Posterior cingulate gyrus (tissue), 11 donors: ENCODE data around the gene PRKN.
A peak's percentile ranks its signal among the peaks of the same experiment; 100 is the strongest.
"Not testable (repeated sequence)": the region's sequence is repeated elsewhere in the genome, so short reads cannot be mapped to it uniquely, and the experiment has no call there.

ENCODE experiments used
- DNase-seq, 10 donors: peaks; one replicate each; pipeline versions ENCODE4 v3.0.0 to v3.0.0-alpha.2; 2020 to 2021; ENCODE audit warnings: mixed read lengths in 3 of 10
- intact Hi-C: fragments of 100-400 bp; cut with DNase I; formaldehyde crosslinking; loops from one replicate; pipeline ENCODE4 v1.15.1; 2023

The PRKN gene

GRCh38 chr6:161344626-161345025 is 1382.9 kb downstream of the PRKN start:
- DNase-seq = no peak
- intact Hi-C loops = no loop called here

DNA sequence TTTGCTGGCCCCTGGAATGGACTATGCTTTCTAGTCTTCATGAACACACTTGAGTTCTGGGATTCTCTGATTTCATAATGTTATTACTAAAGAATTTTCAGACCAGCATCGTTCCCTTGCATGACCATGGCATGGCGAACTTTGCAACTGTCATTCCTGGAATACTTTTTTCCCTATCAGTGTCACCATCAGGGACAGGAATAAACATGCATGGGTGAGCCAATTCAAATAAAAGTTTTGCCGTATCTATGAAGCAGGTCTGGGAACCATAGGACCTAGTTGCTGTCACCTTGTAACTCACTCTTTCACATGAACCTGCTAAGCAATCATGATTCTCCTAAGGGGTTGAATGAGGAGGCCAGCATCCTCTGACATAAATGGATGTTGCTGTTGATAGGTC is 1385.5 kb downstream of the PRKN start:
- intact Hi-C loops = no loop called here

GRCh38 chr6:161341638-161342037 is 1385.9 kb downstream of the PRKN start:
- no peak for DNase-seq
- intact Hi-C loops = no loop called here

More for the DNA sequence above, 1385.5 kb downstream of the PRKN start:
- DNase-seq = no peak

GRCh38 chr6:161338015-161338414 is 1389.6 kb downstream of the PRKN start:
- intact Hi-C loops = no loop called here

GRCh38 chr6:161336479-161336878 is 1391.1 kb downstream of the PRKN start:
- intact Hi-C loops = no loop called here
- no peak for DNase-seq

More at GRCh38 chr6:161338015-161338414, 1389.6 kb downstream of the PRKN start:
- no peak for DNase-seq

- intact Hi-C loops = no loop called here
- DNase-seq = no peak
These were observed 1394.2 kb downstream of the PRKN start for GRCh38 chr6:161333410-161333809.

- intact Hi-C loops, DNase-seq: not testable (repeated sequence)
These were observed 1396.0 kb downstream of the PRKN start for GRCh38 chr6:161331402-161332081.

DNA sequence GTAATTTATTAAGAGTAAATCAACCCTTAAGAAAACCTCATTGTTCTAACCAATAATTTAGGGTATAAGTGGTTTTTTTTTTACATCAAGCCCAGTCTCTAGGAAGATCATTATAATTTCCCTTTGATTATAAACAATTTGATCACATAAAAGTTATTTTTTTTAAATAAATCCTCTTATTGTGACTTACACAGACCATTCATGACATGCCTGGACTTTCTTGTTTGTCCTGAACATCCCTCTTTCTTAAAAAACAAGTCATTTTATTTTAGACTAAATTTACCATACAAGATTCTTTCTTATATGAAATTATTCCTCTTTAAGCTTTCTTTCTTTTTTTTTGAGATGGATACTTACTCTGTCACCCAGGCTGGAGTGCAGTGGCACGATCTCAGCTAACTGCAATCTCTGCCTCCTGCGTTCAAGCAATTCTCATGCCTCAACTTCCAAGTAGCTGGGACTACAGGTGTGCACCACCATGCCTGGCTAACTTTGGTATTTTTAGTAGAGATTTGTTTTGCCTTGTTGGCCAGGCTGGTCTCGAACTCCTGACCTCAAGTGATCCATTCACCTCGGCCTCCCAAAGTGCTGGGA is 1400.1 kb downstream of the PRKN start:
- peak in 1 of 10 donors; percentile 22 for DNase-seq
- intact Hi-C loops = no loop called here

DNA sequence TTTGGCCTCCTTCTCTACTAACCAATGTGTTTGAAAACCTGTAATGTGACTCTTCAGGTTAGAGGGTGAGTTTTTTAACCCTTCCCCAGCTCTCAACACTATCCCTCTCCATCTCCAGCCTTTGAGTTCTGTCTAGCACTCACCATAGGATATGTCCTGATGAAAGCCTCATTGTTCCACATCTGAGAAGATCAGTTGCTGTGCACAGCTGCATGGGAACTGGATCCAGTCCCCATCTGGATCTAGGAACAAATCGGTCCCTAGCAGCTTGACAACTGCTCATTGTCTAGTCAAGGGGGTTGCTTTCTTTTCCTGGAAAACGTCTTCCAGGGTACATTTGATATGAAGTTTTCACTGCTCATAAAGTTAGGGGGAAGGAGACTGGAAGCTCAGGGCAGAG is 1408.3 kb downstream of the PRKN start:
- DNase-seq = peak in 7 of 10 donors; percentile 43 to 94 (median 59)
- intact Hi-C loops = no loop called here

GRCh38 chr6:161318456-161318855 is 1409.1 kb downstream of the PRKN start:
- intact Hi-C loops = no loop called here
- peak in 7 of 10 donors; percentile 25 to 91 (median 57) for DNase-seq

DNA sequence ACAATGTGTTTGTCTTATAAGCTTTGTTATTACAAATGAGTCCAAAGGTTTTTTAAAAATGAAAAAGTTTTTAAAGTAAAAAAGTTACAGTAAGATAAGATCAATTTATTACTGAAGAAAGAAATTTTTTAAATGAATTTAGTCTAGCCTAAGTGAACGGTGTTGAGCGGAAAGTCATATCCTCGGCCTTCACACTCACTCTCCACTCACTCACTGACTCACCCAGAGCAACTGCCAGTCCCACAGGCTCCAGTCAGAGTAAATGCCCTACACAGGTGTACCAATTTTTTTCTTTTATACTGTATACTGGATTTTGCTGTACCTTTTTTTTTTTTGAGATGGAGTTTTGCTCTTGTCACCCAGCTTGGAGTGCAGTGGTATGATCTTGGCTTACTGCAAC is 1411.0 kb downstream of the PRKN start:
- DNase-seq = no peak
- intact Hi-C loops = no loop called here

GRCh38 chr6:161315246-161315917 is 1412.2 kb downstream of the PRKN start:
- DNase-seq, intact Hi-C loops: not testable (repeated sequence)

GRCh38 chr6:161314541-161315245 is 1412.9 kb downstream of the PRKN start:
- peak in 1 of 10 donors; percentile 59 for DNase-seq
- intact Hi-C loops = not testable (repeated sequence)

DNA sequence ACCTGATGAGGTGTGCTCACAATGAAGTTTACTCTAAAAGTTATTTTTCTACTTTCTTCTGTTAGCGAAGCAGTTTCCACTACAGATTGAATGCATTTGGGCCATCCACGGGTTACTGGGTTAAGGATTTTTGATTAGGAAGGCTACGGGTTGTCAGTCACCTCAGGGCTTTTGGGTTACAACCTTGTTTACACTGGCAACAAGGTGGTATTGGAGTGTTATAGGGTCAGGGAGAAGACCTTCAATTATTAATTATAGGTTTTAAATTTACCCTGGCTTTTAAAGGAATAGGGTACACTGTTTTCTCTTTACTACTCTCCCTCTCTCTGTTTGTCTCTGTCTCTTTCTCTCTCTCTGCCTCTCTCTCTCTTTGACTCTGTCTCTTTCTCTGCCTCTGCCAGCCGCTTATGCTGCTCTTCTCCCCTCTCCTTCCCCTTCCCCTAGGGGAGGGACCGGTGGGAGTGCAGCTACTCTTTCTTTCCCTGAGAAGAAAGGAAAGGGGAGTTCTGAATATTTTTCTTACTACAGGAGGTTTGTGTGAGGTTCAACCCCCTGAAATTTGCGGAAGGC is 1413.5 kb downstream of the PRKN start:
- no peak for DNase-seq
- intact Hi-C loops = no loop called here

- DNase-seq, intact Hi-C loops: not testable (repeated sequence)
These were observed 1414.1 kb downstream of the PRKN start for GRCh38 chr6:161313475-161313874.

DNA sequence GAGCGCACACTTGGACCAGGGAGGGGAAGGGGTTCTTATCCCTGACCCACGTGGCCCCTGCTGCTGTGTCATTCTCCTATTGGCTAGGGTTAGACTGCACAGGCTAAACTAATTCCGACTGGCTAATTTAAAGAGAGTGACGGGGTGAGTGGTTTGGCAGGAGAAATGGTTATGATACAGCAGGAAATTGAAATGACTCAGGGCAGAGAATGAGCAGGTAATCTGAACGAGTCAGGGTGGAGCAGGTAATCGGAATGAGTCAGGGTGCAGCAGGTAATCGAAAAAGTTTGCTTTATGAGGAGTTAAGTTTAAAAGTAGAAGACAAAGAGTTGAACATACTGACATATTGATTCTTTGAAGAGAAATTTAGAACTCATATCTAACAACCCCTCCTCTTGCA is 1417.8 kb downstream of the PRKN start:
- DNase-seq, intact Hi-C loops: not testable (repeated sequence)

DNA sequence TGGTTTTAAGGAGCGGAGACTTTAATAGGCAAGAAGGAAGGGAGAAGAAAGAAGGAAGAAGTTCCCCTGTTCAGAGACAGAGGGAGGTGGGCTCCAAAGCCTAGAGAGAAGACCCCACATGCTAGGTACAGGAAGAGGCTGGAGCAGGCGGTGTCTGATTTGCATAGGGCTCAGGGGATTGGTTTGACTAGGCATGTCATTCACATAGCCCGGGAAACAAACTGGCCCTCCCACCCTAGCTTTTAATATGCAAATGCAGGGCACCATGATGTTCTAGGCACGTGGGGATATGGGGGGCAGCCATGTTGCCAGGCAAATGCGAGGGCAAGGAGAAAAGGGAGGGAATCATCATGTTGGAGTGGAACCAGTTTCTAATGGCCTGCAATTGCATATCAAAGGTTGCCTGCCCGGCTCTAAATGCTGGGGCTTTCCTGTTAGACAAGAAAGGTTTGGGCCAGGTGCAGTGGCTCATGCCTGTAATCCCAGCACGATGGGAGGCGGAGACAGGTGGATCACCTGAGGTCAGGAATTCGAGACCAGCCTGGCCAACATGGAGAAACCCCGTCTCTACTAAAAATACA is 1419.4 kb downstream of the PRKN start:
- DNase-seq = peak in 1 of 10 donors; percentile 62
- intact Hi-C loops = no loop called here

GRCh38 chr6:161305860-161306259 is 1421.7 kb downstream of the PRKN start:
- peak in 4 of 10 donors; percentile 4 to 85 (median 32) for DNase-seq
- intact Hi-C loops = no loop called here

- peak in 1 of 10 donors; percentile 58 for DNase-seq
- intact Hi-C loops = no loop called here
These were observed 1423.8 kb downstream of the PRKN start for GRCh38 chr6:161303628-161304340.

DNA sequence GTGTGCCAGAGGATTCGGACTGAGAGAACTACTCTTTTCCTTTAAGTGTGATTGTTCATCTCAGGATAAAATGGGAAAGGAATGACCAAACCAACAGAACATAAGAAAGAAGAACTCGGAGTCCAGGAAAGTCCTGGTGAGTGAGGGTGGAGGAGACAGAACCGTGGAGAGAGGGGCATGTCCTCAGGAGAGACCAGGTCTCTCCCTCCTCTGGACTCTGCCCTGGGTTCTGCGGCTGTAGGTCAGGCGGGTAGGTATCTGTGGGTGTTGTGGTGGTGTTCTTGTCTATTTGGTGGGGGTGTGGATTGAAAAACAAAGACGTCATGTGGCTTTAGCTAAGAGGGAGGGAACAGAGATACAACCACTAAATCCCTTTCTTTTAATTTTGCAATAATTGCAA is 1424.6 kb downstream of the PRKN start:
- no peak for DNase-seq
- intact Hi-C loops = no loop called here
